Upper lobe of left lung (tissue), 6 donors: ENCODE results near the gene LRRTM2. TPM values are rescaled to one million over a fixed set of nuclear protein-coding genes. Genes with fewer than 3 reads are reported as not detected.

Experiments used
- ATAC-seq, 2 donors: fragments of 200-7000 bp; cut with Tn5 transposase; one replicate each; pipeline ENCODE4 v1.9.1; 2022; ENCODE audit warnings: mild to moderate bottlenecking in 2 of 2, moderate library complexity in 2 of 2; ENCODE audit not compliant: low FRiP score in 2 of 2
- DNase-seq, 2 donors: peaks; one replicate each; pipeline ENCODE4 v3.0.0-alpha.2; 2019 to 2020
- H3K27ac ChIP-seq, 4 donors: fragments of 200-600 bp; sonication (generic); one replicate each; pipeline ENCODE4 v1.5.1; 2016 to 2019
- H3K27me3 ChIP-seq, 4 donors: fragments of 200-600 bp; sonication (generic); one replicate each; pipeline ENCODE4 v1.5.1; 2017 to 2019
- H3K36me3 ChIP-seq, 4 donors: fragments of 200-600 bp; sonication (generic); one replicate each; pipeline ENCODE4 v1.5.1; 2016 to 2019
- H3K4me1 ChIP-seq, 4 donors: fragments of 200-600 bp; sonication (generic); one replicate each; pipeline ENCODE4 v1.5.1; 2018 to 2019
- H3K4me3 ChIP-seq, 4 donors: fragments of 200-600 bp; sonication (generic); one replicate each; pipeline ENCODE4 v1.5.1; 2017 to 2019; ENCODE audit warnings: mild to moderate bottlenecking in 2 of 4, moderate library complexity in 1 of 4
- H3K9me3 ChIP-seq, 4 donors: fragments of 200-600 bp; sonication (generic); one replicate each; pipeline ENCODE4 v1.5.1; 2018 to 2019
- EP300 ChIP-seq, 4 donors: sonication (generic); formaldehyde crosslinking; IDR thresholded peaks; one replicate each; pipeline ENCODE4 v1.5.1; 2017; ENCODE audit warnings: antibody characterized with exemption in 4 of 4, control low read depth in 2 of 4
- POLR2A ChIP-seq, 4 donors: fragments of 450-650 bp; IDR thresholded peaks; one replicate each; pipeline ENCODE4 v1.5.1; 2016 to 2017; ENCODE audit warnings: antibody characterized with exemption in 4 of 4, mild to moderate bottlenecking in 2 of 4
- POLR2AphosphoS5 ChIP-seq, 2 donors: sonication (generic); formaldehyde crosslinking; IDR thresholded peaks; one replicate each; pipeline ENCODE4 v1.5.1; 2017; ENCODE audit warnings: antibody characterized with exemption in 2 of 2
- WGBS, 2 donors: methylation state at CpG; one replicate each; pipeline ENCODE4 v1.1.5; 2017 to 2018; 5-methylcytosine and 5-hydroxymethylcytosine counted together
- total RNA-seq, 6 donors: library from RNA; depleted of rRNA in 4 of 6; stranded (reverse); fragments of >200 nt in 4 of 6; gene quantifications; one replicate each; pipeline versions ENCODE4 v1.1.0 to v1.2.1, GENCODE V29; 2016 to 2021
- TF ChIP-seq, protein P1 (sequence below), 6 experiments: fragments of 450-650 bp in 4 of 6; fragments of 200-600 bp in 2 of 6; sonication (generic) in 2 of 6; IDR thresholded peaks; one replicate each; pipeline ENCODE4 v1.5.1; 2016 to 2019; ENCODE audit warnings: antibody characterized with exemption in 6 of 6
- donor health status: DM: no; HTN: no; CAD: no; lungs with moderate emphysema.
- donor health status: DM: no; HTN: yes; CAD: no; lungs with severe emphysema.

LRRTM2 gene
- total RNA-seq, 6 donors from 2014 or later: 0.20 to 1.1 (median 0.29) TPM; not detected in 1

GRCh38 chr5:138909734-138910133 is 34.6 kb upstream of the LRRTM2 start:
- Histone ChIP-seq H3K4me3 (no peak overlapping the region), H3K36me3 (peaks cover 0 to 52% (median 22%) of the 10 kb centered on the region in 4 donors), H3K4me1 (no peaks in the 10 kb centered on the region), H3K9me3 (no peaks in the 10 kb centered on the region), H3K27ac (no peak overlapping the region), H3K27me3 (no peaks in the 10 kb centered on the region)
- 83 to 93% methylated on average over 2 of the region's 2 CpGs for WGBS, 2 donors
- ATAC-seq (no peak), DNase-seq (no peak)
- TF ChIP-seq POLR2A (IDR thresholded peaks at IDR 0.05) (no peak), EP300 (IDR thresholded peaks at IDR 0.05) (no peak), POLR2AphosphoS5 (IDR thresholded peaks at IDR 0.05) (no peak)
- TF ChIP-seq, protein P1, sequence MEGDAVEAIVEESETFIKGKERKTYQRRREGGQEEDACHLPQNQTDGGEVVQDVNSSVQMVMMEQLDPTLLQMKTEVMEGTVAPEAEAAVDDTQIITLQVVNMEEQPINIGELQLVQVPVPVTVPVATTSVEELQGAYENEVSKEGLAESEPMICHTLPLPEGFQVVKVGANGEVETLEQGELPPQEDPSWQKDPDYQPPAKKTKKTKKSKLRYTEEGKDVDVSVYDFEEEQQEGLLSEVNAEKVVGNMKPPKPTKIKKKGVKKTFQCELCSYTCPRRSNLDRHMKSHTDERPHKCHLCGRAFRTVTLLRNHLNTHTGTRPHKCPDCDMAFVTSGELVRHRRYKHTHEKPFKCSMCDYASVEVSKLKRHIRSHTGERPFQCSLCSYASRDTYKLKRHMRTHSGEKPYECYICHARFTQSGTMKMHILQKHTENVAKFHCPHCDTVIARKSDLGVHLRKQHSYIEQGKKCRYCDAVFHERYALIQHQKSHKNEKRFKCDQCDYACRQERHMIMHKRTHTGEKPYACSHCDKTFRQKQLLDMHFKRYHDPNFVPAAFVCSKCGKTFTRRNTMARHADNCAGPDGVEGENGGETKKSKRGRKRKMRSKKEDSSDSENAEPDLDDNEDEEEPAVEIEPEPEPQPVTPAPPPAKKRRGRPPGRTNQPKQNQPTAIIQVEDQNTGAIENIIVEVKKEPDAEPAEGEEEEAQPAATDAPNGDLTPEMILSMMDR (IDR thresholded peaks at IDR 0.05): no peak

DNA sequence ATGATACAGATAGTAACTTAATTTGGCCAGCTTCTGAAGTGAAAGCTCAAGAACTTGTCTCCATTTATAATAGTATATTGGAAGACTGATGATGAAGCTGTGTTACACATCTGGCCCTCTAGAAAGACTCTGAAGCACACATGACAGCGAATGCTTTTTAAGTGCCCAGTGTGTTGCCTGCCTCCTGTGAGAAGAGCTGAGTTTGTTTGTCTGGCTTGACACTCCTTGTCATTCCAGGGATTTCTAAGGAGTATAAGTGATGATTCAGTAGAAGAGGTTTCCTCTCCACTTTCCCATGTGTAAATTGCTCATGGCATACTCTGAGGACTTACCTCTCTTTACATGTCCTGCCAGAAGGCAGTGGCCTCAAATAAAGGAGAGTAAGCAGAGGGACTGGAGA is 30.4 kb upstream of the LRRTM2 start:
- Histone ChIP-seq H3K4me3 (no peak overlapping the region), H3K36me3 (peaks cover 0 to 54% (median 34%) of the 10 kb centered on the region in 4 donors), H3K4me1 (peaks cover 0 to 2% (median 0%) of the 10 kb centered on the region in 4 donors), H3K27me3 (no peaks in the 10 kb centered on the region), H3K27ac (no peak overlapping the region), H3K9me3 (no peaks in the 10 kb centered on the region)
- WGBS, 2 donors: 89 to 100% methylated on average over 1 of the region's 1 CpG
- DNase-seq (no peak), ATAC-seq (peak in 1 of 2 donors; percentile 58)
- TF ChIP-seq, protein P1 (IDR thresholded peaks at IDR 0.05): no peak
- TF ChIP-seq POLR2AphosphoS5 (IDR thresholded peaks at IDR 0.05): peak in 1 of 2 donors; percentile 17
- no peak for TF ChIP-seq EP300 (IDR thresholded peaks at IDR 0.05)
- no peak for TF ChIP-seq POLR2A (IDR thresholded peaks at IDR 0.05)

DNA sequence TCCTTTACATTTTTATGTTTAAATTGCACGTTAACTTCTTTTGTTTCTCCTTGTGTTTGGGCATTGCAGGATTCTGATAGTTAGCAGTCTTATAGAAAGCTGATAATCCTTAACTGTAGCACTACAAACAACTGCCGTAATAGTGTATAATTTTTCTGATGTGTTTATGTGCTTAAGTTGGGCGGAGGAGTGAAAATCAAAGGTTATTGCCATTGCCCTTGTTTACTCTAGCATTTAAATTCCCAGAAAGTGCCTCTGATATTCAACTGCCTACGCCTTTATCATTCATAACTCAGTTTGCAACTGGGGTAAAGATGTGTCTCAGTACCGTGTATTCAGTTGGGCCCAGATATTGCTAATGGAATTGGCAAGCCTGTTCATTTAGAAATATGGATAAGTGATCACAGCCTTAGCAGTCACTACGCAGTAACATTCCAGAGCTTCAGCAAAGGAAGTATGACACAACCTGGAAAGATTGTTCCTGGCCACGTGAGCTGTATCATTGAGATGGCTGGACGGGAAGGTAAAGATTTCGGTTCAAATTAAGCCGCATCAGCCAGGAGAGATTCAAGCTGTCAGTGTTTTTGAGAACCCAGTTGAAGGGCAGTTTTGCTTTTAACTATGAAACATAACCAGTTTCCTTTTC is 28.1 kb upstream of the LRRTM2 start:
- H3K4me1 ChIP-seq: peaks cover 0 to 8% (median 4%) of the 10 kb centered on the region in 4 donors
- WGBS, 2 donors: 75 to 86% methylated on average over 10 of the region's 10 CpGs
- H3K4me3 ChIP-seq: no peak overlapping the region
- TF ChIP-seq, protein P1 (IDR thresholded peaks at IDR 0.05): no peak
- no peak for TF ChIP-seq POLR2AphosphoS5 (IDR thresholded peaks at IDR 0.05)
- no peak for TF ChIP-seq EP300 (IDR thresholded peaks at IDR 0.05)
- no peak for TF ChIP-seq POLR2A (IDR thresholded peaks at IDR 0.05)
- H3K9me3 ChIP-seq: no peaks in the 10 kb centered on the region
- DNase-seq (no peak), ATAC-seq (no peak)
- peaks cover 0 to 43% (median 34%) of the 10 kb centered on the region in 4 donors for H3K36me3 ChIP-seq
- no peak overlapping the region for H3K27ac ChIP-seq
- H3K27me3 ChIP-seq: no peaks in the 10 kb centered on the region

DNA sequence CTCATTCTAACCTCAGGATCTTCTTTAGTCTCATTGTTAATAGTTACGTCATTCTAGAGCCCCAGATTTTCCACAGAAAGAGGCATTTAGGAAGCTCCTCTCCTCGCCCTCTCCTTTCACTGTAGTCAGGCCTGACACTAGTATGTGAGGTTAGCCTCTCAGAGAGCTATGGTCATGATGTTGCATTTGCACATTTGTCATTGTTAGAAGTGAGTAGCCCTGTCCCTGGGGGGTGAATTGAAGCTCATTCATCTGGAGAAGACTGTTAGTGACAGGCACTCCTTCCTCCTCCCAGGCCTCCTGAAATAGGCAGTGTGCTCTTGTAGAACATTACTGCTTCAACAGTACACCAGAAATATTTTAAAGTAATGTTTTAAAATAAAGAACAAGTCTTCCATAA is 26.6 kb upstream of the LRRTM2 start:
- DNase-seq: no peak

More for the DNA sequence above, 26.6 kb upstream of the LRRTM2 start:
- no peak overlapping the region for H3K27ac ChIP-seq
- TF ChIP-seq, protein P1 (IDR thresholded peaks at IDR 0.05): no peak
- TF ChIP-seq POLR2A (IDR thresholded peaks at IDR 0.05) (no peak), EP300 (IDR thresholded peaks at IDR 0.05) (no peak), POLR2AphosphoS5 (IDR thresholded peaks at IDR 0.05) (no peak)
- 93 to 97% methylated on average over 2 of the region's 2 CpGs for WGBS, 2 donors
- no peak overlapping the region for H3K4me3 ChIP-seq
- peaks cover 0 to 8% (median 4%) of the 10 kb centered on the region in 4 donors for H3K4me1 ChIP-seq
- no peaks in the 10 kb centered on the region for H3K9me3 ChIP-seq
- no peak for ATAC-seq
- H3K36me3 ChIP-seq: peaks cover 0 to 35% (median 28%) of the 10 kb centered on the region in 4 donors
- no peaks in the 10 kb centered on the region for H3K27me3 ChIP-seq
